Measurements from ENCODE around the gene TACR2.

GRCh38 chr10:69445041-69445440 is 28.3 kb upstream of the TACR2 start:
- TF ChIP-seq CTCF (IDR thresholded peaks at IDR 0.05; ENCODE audit: borderline replicate concordance, extremely low read depth, low read length, poor library complexity, severe bottlenecking) (no peak), EZH2 (IDR thresholded peaks at IDR 0.05; ENCODE audit: borderline replicate concordance, low read depth, low read length, severe bottlenecking) (no peak)

Measured in DND-41 (cell line).